GM18526 (cell line): ENCODE measurements around the gene SNRNP25.

Source experiments
- POLR2A ChIP-seq: IDR thresholded peaks from 3 replicates; pipeline ENCODE4 v1.6.1; 2011; ENCODE audit not compliant: insufficient read length; ENCODE audit errors: extremely low read depth

Gene SNRNP25

GRCh38 chr16:53346-54236 is at the start of gene SNRNP25, which contains the start of gene POLR3K:
Gene SNRNP25, plus strand, starts transcription at chr16:53828. Its CDS starts 189 bp downstream, at chr16:54017.
Gene POLR3K, minus strand, starts transcription at chr16:53608. Its CDS starts 22 bp downstream, at chr16:53586.
- TF ChIP-seq POLR2A = peak; percentile 85

DNA sequence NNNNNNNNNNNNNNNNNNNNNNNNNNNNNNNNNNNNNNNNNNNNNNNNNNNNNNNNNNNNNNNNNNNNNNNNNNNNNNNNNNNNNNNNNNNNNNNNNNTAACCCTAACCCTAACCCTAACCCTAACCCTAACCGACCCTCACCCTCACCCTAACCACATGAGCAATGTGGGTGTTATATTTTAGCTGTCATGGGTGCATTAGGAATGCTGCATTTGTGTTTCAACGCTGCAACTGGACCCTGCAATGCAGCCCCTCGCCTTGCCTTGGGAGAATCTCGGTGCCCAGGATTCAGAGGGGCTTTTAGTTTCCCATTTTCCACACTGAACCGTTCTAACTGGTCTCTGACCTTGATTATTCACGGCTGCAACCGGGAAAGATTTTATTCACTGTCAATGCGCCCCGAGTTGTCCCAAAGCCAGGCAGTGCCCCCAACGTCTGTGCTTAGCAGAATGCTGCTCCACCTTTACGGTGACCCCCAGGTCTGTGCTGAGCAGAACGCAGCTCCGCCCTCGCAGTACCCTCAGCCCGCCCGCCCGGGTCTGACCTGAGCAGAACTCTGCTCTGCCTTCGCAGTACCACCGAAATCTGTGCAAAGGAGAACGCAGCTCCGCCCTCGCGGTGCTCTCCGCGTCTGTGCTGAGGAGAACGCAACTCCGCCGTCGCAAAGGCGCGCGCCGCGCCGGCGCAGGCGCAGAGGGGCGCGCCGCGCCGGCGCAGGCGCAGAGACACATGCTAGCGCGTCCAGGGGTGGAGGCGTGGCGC is 43.5 kb upstream of the SNRNP25 start:
- TF ChIP-seq POLR2A = no peak

GRCh38 chr16:33877-34647 is 19.6 kb upstream of the SNRNP25 start:
- no peak for TF ChIP-seq POLR2A

GRCh38 chr16:34648-34987 is 19.0 kb upstream of the SNRNP25 start:
- no peak for TF ChIP-seq POLR2A

GRCh38 chr16:35011-35677 is 18.5 kb upstream of the SNRNP25 start:
- TF ChIP-seq POLR2A = no peak

DNA sequence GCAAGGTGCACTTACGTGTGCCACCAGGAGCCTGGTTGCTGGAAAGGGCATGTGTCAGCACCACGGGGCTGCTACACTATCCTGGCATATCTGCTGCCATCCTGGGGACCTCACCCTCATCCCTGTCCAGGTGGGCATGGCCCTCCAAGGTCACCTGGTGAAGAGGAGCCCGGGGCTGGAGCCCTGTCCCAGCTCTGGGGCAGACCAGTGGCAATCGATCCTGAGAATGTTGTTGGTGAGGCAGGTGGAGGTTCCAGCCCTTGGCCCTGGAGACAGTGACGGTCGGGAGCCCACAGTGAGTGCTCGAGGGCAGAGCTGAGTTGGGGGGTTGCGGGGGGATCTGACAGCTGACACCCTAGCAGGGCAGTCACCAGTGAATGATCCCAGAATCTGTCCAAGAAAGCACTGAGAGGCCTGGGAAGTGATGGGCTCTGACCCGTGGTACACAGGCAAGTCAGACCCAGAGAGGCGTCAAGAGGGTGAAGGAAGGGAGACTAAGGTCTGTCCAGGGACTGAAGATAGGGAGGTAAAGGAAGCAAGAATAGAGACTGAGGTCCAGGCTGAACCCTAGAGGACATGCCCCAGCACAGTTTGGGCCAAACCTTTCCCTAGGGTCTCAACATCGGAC is 17.8 kb upstream of the SNRNP25 start:
- no peak for TF ChIP-seq POLR2A

DNA sequence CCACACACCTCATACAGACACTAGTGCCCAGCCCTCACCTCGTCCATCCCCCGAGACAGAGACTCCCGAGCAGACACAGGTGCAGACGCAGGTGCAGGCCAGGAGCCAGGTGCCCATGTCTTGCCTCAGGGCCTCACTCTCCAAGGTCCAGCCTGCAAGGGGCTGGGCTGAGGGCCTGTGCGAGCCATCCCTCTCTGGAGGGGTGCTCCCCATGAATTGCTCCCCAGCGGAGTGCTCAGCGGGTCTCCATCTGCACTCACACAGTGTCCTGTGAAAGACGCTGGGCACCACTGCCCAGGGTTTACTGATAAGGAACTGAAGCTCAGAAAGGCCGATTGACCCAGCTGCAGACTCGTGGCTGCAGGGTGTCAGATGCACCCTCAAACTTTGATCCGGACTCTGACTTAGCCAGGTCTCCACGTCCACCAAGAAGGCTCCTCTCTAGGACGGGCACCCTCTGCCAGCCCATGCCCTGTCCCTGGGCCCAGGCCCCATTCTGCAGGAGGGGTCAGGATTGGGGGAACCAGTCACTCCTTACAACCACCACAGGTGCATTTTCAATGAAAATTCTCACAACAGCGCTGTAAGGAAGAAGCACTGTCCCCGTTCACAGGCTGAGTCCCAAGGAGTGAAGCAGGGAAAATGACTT is 17.2 kb upstream of the SNRNP25 start:
- no peak for TF ChIP-seq POLR2A

DNA sequence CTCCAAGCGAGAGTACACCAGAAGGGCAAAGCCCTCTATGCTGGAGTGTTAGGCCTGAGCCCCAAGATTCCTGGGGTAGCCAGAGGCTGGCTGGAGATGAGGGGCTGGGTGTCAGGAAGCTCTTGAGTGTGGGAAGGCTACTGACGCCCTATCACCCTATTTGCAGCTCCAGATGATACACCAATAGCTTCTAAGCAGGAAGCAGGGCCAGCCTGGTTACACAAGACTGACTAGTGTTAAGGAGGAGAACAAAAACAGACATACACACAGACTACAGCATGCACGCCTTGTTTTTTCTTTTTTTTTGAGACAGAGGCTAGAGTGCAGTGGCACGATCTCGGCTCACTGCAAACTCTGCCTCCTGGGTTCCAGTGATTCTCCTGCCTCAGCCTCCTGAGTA is 16.1 kb upstream of the SNRNP25 start:
- TF ChIP-seq POLR2A = no peak

DNA sequence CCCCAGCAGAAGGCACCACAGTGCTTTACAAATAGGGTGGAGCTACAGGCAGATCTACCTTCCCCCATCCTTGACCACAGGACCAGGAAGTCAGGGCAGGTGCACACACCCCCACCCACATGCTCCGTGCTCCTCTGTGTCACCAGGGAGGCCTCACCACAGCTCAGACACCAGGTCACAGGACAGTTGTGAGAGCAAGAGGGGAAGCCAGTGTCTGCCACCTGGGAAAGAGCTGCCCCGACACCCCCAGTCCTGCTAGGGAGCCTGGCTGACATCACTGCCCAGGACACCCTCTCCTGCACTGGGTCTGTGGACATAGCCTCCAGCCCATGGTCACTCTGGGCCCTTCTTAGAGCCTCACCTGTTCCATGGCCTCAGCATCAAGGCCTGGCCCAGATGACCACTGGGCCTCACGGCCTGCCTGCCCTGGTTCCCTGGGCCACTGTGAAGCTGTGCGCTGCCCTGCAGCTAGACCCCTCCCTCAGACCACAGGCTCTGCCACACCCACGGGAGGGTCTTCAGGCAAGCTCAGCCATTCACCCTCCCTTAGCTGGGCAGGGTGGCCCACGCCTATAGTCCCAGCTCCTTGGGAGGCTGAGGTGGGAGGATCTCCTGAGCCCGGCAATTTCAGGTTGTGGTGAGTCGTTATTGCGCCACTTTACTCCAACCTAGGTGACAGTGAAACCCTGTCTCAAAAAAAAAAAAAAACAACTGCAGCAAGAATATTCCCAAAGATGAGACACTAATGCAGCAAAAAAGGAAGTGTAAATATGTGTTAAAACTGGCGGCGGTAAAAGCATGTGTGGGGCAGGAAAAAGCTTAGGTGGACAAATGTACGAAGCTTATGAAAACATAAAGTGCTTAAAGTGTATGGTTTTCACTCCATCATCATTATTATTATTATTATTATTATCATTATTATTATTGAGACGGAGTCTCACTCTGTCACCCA is 14.4 kb upstream of the SNRNP25 start:
- TF ChIP-seq POLR2A = no peak

DNA sequence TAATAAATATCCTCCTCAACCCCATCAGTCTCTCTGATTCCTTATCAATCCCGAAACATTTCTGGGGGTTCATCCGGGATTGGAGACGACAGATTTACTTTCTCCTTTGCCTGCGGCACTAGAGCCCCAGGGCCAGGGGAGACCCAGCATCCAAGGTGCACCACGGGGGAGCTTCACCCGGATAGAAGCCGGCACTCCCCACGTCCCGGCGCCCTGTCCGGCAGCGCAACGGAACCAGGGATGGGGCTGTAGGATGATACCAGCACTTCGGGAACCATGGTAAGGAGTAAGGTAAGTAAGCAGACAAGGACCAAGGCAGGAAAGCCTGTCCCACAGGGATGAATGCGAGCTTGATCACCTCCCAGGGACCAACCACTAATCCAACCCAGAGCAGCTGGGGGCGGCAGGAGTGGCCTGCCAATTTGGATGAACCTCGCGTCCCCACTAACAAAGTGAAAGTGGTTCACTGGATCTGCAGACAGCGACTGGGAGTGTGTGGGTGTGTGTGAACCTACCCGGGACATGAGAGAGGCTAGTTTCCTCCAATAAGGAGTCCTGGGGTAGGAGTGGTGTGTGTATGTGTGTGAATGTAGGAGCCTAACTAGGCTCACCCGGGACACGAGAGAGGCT is 12.1 kb upstream of the SNRNP25 start:
- no peak for TF ChIP-seq POLR2A

- no peak for TF ChIP-seq POLR2A
Observed at GRCh38 chr16:42069-42457, 11.6 kb upstream of the SNRNP25 start.

- no peak for TF ChIP-seq POLR2A
Observed at GRCh38 chr16:42691-43090, 10.9 kb upstream of the SNRNP25 start.
